HS-5 (cell line): ENCODE measurements around the gene NPHP4.

ENCODE experiments used
- DNase-seq: peaks from one replicate; pipeline ENCODE4 v3.0.0-alpha.2; 2012; ENCODE audit warnings: low read depth

The NPHP4 gene

GRCh38 chr1:6003568-6004411 is 11.6 kb upstream of the NPHP4 start:
- no peak for DNase-seq

- no peak for DNase-seq
Measured at GRCh38 chr1:6002714-6003501, 10.7 kb upstream of the NPHP4 start.

- DNase-seq = no peak
Measured at GRCh38 chr1:6001992-6002576, 9.9 kb upstream of the NPHP4 start.

GRCh38 chr1:6000444-6001288 is 8.4 kb upstream of the NPHP4 start:
- no peak for DNase-seq

DNA sequence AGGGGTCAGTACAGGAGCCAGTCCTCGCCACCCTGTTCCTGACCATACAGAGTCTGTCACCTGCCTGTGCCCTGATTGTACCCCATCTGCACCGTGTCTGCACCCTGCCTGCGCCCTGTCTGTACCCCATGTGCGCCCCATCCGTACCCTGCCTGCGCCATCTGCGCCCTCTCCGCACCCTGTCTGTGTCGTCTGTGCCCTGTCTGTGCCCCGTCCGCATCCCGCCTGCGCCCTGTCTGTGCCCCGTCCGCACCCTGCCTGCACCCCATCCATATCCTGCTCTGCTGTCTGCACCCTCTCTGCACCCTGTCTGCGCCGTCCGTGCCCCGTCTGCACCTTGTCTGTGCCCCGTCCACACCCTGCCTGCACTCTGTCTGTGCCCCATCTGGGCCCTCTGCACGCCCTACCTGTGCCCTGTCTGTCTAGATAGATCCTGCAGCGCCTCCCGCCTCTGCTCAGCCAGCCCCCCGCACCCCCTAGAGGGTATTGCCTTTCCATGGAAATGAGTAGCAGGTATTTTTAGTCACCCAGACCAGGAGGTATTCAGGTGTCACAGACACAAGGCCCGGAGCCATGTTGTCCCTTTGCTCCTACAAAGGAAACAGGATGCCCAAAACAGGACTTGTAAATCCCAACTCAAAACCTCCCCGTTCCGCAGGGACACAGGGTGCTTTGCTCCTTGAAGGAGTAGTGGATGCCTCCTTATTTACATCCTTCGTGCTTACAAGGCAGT is 7.7 kb upstream of the NPHP4 start:
- DNase-seq = no peak

DNA sequence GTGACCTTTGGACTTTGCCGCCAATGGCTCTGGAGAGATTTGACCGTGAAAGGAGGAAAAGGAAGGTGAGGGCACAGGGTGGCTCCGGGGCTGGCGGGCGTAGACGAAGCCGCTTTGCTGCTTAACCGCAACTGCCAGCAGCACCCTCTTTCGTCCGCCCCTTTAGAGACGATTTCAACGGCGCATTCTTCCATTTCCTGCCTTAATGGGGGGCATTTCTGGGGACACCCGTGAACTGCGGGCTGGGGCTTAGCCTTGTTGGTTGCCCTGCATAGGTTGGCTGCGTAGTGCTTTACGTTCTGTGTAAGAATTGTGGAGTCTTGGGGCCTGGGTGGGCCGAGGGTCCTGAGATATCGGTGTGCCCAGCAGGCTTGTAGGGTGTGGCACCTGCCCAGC is 6.7 kb upstream of the NPHP4 start:
- no peak for DNase-seq

- no peak for DNase-seq
Measured at GRCh38 chr1:5998051-5998905, 6.1 kb upstream of the NPHP4 start.

DNA sequence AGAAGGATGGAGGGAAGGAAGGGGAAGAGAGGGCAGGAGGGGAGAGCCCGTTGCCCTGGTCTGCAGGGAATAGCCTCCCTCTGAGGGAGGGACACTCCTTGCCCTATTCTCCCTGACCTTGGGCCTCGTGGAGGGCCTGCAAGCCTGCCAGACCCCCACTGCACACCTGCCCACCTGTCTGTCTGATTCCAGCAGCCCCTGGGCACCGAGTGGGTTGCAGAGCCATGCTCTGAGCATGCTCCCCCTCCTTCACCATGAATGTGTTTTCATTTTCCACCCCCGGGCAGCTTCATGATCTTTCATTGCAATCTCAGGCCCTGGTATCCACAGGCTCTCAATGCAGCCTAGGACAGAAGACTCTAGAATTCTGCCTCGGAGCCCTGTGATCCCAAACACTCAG is 5.1 kb upstream of the NPHP4 start:
- DNase-seq = no peak

DNA sequence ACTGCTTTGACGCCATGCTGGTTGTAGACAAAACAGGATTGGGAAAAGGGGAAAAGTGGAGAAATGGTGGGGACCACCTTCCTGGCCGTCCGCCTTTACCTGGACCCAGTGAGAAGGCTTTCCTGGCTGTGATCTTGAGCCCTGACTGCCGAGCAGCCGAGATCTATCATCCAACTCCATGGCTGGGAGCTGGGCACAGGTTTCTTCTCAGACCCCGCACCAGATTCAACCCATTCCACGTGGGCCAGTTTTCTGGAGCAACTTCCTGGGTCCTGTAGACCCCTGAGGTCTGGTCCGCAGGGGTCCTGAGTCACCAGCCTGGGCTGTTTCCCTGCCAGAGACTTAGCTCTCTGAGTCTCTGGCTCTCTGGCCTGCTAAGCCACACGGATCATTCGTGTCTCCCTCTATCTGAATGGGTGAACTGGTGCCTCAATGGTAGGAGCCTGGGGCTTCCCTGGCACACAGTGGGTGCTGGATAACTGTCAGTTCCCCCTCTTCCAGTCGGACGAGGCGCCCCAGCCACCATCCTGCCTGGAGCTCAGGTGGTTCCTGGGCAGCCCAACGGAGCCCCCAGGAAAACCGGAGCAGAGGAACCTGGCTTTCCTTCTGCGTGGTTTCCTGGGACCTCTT is 4.5 kb upstream of the NPHP4 start:
- DNase-seq = no peak

DNA sequence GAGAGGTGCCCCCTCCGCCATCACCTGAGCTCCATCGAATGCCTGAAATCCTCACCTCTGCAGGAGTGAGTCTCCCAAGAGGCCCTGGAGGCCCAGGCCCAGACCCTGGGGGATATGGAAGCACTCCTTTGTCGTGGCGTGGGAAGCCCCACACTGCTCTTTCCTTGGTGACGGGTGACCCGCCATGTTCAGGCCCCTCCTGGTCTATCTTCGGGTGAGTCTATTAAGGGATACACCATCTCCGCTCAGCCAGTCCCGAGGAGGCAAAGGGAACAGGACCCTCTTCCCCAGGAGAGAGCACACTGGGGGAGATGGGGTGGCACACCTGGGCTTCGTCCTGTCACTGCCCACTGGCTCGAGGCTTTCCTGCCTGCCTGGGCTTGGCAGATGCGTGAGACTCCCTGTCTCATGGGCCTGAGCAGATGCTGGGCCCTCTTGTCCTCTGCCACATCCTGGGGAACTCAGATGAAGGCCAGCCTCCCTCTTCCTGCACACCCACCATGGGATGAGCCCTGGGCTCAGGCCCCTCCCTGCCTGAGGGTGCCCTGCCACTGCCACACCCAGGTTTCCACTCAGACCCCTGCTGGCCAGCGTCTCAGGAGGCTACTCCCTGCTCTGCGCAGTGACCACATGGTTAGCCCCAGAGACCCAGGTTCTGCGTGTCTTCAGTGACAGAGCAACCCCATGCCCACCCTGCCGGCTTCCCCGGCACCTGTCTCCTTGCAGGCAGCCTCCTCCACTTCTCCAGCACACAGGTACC is 3.8 kb upstream of the NPHP4 start:
- no peak for DNase-seq

DNA sequence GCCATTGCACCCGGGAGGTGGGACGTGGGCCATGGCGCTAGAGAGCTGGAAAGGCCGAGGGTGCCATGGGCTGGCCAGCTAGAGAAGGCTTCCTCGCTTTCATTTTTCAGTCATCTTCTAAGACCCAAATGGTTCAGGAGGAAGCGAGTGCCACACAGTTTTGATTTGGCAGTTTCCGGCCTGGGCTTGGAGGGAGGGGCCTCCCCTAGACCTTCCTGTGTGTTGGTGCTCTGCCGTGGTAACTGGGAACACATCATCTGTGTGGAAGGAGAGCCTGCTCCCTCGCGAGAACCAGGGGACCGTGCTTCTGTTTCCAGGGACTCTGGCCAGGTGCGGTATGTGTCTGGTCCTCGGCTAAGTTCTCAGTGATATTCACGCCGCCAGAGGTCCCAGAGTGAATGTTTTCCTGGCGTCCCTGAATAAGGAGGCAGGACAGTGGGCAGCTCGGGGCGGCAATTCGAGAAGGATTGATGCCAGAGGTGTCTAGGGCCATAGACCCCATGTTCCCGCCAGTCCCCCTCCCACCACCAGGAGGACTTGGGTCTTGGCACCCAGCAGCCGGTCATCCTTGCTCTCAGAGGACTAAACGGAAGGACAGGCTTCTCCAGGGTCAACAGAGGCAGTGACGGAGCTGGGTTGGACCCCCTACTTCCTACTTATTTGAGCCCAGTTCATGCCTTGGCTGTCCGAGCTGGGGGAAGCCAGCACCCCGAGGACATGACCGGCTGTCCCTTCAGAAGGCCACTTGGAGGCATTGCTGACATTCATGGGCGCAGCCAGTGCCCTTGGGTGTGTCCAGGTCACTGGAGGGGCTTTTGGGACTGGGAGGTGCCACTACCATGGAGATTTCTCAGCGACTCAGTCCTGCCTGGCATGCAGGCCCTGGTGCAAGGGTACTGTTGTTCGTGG is 2.7 kb upstream of the NPHP4 start:
- no peak for DNase-seq

DNA sequence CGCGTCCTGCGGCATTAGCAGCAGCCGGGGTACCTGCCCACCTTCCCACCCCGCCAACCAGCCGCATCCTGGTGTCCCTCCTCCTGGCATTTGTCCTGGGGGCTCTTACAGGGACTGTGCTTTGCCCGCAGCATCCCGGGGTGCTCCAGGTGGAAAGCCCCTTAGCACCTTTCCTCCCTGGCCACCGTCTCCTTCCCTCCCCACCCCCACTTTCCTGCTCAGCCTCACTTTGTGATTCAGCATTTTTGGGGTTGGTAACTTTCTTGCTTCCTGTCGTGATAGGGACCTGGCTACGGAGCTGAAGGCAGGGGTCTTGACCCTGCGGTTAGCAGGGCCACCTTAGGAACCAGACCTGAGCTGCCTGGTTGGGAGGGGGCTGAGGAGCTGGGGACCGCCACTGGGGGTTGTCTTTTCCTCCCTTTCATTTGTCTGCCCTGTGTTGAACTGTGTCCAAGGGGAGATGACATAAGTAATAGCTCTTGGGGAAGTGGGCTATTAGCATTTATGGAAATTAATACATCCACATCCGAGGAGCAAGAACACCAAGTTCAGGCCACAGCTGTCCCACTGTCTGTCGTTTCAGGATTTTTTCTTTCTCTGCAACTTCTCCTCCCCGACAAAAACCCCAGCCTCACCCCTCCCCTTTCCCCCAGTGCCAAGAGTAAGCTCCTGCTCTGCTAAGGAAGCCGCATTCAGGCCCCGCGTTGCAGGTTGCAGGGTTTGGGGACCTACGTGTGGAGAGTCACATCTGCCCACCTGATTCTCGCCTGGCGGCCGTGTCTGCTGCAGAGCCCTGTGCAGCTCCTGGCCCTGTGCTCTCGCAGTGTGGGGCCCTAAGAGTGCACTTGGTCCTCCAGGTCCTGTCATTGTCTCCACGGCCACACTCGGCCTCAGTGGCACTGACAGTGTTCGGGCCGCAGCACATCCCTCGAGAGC is 1.6 kb upstream of the NPHP4 start:
- no peak for DNase-seq

- no peak for DNase-seq
Measured at GRCh38 chr1:5992814-5993555, 760 bp upstream of the NPHP4 start.

DNA sequence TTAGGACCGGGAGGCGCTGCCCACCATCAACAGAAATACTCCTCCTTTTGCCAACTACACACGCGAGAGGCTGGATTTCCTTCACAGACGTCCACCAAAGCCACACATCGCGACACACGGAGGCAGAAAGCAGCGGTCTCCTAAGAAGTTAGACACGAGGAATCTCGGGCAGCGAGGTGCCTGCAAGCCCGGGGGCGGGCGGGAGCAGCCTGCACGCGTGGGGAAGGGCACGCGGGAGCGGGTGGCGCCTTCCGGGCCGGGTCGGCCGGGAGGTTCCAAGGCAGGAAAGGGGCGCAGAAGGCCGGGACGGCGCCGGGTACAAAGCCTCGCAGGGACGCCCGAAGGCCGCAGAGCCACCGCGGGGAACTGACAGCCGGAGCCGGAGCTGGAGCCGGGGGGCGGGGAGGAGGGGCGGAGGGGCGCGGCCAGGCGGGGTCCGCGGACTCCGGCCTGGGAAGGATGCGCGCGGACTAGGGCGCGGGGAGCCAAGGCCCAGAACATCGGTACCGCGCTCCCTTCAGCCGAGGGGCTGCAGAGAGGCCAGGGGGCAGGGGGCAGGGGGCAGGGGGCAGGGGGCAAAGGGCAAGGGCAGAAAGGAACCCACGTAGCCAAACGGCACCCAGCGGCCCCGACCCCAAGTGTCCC is 722 bp downstream of the NPHP4 start:
- no peak for DNase-seq

DNA sequence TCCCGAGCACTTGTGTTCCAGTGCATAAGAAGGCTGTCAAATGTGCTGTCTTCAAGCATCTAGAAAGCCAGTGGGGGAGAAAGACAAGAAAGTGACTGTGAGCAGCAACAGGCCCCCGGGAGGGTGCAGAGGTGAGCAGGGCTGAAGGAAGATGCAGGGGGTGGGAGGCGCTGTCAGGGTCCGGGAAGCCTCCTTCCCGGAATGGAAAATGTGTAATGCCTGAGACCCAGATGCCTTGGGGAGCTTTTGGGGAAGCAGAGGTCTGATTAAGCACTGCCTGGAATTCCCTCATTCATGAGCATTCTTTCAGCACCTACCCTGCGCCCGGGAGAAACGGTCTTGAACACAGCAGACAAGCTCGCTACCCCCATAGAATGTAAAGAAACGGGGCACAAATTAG is 1.3 kb downstream of the NPHP4 start:
- no peak for DNase-seq
